Measurements from ENCODE around the gene ELOVL3.

GRCh38 chr10:102261196-102261595 is 35.1 kb downstream of the ELOVL3 start:
- no peak for TF ChIP-seq CTCF (IDR thresholded peaks at IDR 0.05; ENCODE audit: insufficient read depth, low read length, poor library complexity, severe bottlenecking)
- TF ChIP-seq EZH2phosphoT487 (conservative IDR thresholded peaks at IDR 0.05; ENCODE audit: low read length) = no peak
